Small intestine (tissue), 7 donors: Measurements from ENCODE around the gene RBM19. TPM values are rescaled to one million over a fixed set of nuclear protein-coding genes. Genes with fewer than 3 reads are reported as not detected.

Experiments
- DNase-seq, 2 donors: peaks; one replicate each; pipeline versions ENCODE4 v3.0.0 to v3.0.0-alpha.2; 2013
- FAIRE-seq: peaks from 2 replicates; lab custom pipeline; 2012; peaks lifted over from hg19 to GRCh38; lab: Jason Lieb, UNC
- H3K27ac ChIP-seq, 3 donors: one replicate each; pipeline ENCODE4 v1.5.1; 2013; ENCODE audit warnings: low read length in 2 of 3, mild to moderate bottlenecking in 2 of 3, control low read depth in 1 of 3, inconsistent platforms in 1 of 3, low read depth in 1 of 3, moderate library complexity in 1 of 3
- H3K27me3 ChIP-seq, 3 donors: one replicate each; pipeline ENCODE4 v1.6.1; 2013; ENCODE audit warnings: low read length in 3 of 3, inconsistent platforms in 1 of 3; ENCODE audit not compliant: control insufficient read depth in 3 of 3, insufficient read depth in 3 of 3
- H3K36me3 ChIP-seq, 3 donors: one replicate each; pipeline ENCODE4 v1.6.1; 2013; ENCODE audit warnings: low read length in 3 of 3, inconsistent platforms in 1 of 3, low read depth in 1 of 3, mild to moderate bottlenecking in 1 of 3, moderate library complexity in 1 of 3; ENCODE audit not compliant: control insufficient read depth in 3 of 3, insufficient read depth in 2 of 3
- H3K4me1 ChIP-seq, 3 donors: one replicate each; pipeline ENCODE4 v1.6.1; 2013; ENCODE audit warnings: low read length in 2 of 3, inconsistent platforms in 1 of 3, low read depth in 1 of 3, mild to moderate bottlenecking in 1 of 3, moderate library complexity in 1 of 3; ENCODE audit not compliant: control insufficient read depth in 3 of 3, insufficient read depth in 2 of 3
- H3K4me3 ChIP-seq, 3 donors: one replicate each; pipeline ENCODE4 v1.5.1; 2013; ENCODE audit warnings: low read length in 3 of 3, control low read depth in 1 of 3, inconsistent platforms in 1 of 3, low read depth in 1 of 3, mild to moderate bottlenecking in 1 of 3, moderate library complexity in 1 of 3
- H3K9me3 ChIP-seq, 2 donors: one replicate each; pipeline ENCODE4 v1.6.1; 2013; ENCODE audit warnings: low read depth in 1 of 2, low read length in 1 of 2; ENCODE audit not compliant: control insufficient read depth in 2 of 2, insufficient read depth in 1 of 2
- WGBS, 3 donors: extraction: QIAGEN DNeasy Blood & Tissue Kit; methylation state at CpG; one replicate each; pipeline ENCODE4 v1.1.7; 2013; 5-methylcytosine and 5-hydroxymethylcytosine counted together
- polyA plus RNA-seq, 4 donors: library from polyadenylated mRNA; stranded (reverse) in 3 of 4; unstranded in 1 of 4; fragments of 200-250 nt in 3 of 4; fragments of 120-200 nt in 1 of 4; gene quantifications; one replicate each; pipeline versions ENCODE4 v1.2.1 to v1.2.3, GENCODE V29; 2013
- donor health status: healthy with polysubstance abuse.
- donor health status: control.
- donor health status: control.
- donor health status: Bipolar disorder and iron deficiency.
- donor health status: healthy.

RBM19 gene
- polyA plus RNA-seq, 4 donors: 10.0 to 23.5 (median 14.6) TPM

DNA sequence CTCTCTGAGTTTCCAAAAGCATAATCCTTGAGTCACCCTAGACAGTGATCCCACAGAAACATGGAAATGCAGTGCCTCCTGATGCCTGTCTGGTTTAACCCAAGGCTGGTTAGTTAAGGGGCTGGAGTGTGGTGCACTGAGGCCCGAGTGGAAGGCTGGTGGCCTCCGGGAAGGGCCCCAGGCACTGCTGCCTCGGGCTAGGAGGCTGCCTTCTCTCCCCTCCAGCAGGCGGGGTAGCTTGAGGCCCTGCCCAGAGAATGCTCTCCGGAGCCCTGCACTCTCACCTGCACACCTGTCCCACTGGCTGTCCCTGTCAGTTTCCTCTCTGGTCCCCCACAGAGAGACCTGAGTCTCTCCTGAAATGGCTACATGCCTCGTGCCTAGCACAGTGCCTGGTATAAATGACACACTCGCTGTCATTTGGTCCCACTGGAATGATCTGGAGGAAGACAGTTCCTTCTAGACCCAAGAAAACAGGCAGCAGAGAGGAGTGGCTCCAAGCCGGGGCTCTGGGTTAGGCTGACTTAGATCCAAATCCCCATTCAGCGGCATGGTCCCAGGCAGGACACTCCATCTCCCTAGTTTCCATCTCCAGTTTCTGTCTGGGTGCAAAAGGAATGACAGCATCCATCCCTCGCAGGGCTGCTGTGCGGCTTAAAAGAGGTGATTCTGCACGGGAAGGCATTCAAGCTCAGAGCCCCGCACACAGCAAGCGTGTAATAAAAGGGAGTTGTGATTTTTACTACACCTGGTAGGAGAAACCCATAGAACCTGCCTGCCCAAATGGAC is 54.0 kb downstream of the RBM19 start:
- Histone ChIP-seq H3K9me3 (no peaks in the 10 kb centered on the region), H3K4me1 (no peaks in the 10 kb centered on the region), H3K36me3 (peaks cover 0 to 68% (median 2%) of the 10 kb centered on the region in 3 donors), H3K27ac (no peak overlapping the region), H3K27me3 (no peaks in the 10 kb centered on the region), H3K4me3 (no peak overlapping the region)
- WGBS, 3 donors: 94 to 96% (median 94%) methylated on average over 14 of the region's 14 CpGs
- no peak for FAIRE-seq
- no peak for DNase-seq

DNA sequence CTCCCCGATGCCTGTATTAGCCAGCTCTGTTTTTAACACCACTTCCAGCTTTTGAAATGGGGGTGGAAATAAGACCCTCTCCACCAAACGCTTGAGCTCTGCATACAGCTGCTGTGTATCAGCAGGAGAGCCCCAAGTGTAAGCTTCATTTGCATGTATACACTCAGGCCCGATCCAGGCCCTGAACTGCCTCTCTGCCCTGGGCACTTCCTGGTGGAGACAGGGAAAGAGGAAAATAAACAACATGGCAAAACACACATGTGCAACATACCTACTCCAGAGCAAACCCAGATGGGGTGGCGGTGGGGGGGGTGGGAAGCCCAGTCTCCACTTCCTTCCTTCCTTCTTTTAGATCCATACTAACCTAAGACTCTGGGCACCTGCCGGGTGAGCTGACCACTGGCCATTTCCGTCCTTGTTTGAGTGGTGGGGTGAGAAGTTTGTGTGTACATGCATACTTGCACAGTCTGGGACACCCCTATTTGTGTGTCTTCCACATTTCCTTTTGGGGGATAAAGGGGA is 55.3 kb downstream of the RBM19 start:
- no peak for DNase-seq
- Histone ChIP-seq H3K4me3 (no peak overlapping the region), H3K4me1 (no peaks in the 10 kb centered on the region), H3K9me3 (no peaks in the 10 kb centered on the region), H3K27me3 (no peaks in the 10 kb centered on the region), H3K36me3 (peaks cover 0 to 71% (median 2%) of the 10 kb centered on the region in 3 donors), H3K27ac (no peak overlapping the region)
- no peak for FAIRE-seq
- WGBS, 3 donors: 73 to 85% (median 85%) methylated on average over 6 of the region's 6 CpGs

GRCh38 chr12:113909776-113910420 is 56.2 kb downstream of the RBM19 start:
- Histone ChIP-seq H3K36me3 (peaks cover 0 to 65% (median 0%) of the 10 kb centered on the region in 3 donors), H3K27me3 (no peaks in the 10 kb centered on the region), H3K27ac (no peak overlapping the region), H3K4me3 (no peak overlapping the region), H3K9me3 (no peaks in the 10 kb centered on the region), H3K4me1 (no peaks in the 10 kb centered on the region)
- DNase-seq: no peak
- no peak for FAIRE-seq
- 91 to 96% (median 95%) methylated on average over 13 of the region's 13 CpGs for WGBS, 3 donors

GRCh38 chr12:113908584-113909100 is 57.5 kb downstream of the RBM19 start:
- Histone ChIP-seq H3K36me3 (peaks cover 0 to 64% (median 0%) of the 10 kb centered on the region in 3 donors), H3K4me1 (no peaks in the 10 kb centered on the region), H3K27me3 (no peaks in the 10 kb centered on the region), H3K4me3 (no peak overlapping the region), H3K27ac (no peak overlapping the region), H3K9me3 (no peaks in the 10 kb centered on the region)
- WGBS, 3 donors: 91 to 93% (median 92%) methylated on average over 6 of the region's 6 CpGs
- FAIRE-seq: no peak
- DNase-seq: no peak

DNA sequence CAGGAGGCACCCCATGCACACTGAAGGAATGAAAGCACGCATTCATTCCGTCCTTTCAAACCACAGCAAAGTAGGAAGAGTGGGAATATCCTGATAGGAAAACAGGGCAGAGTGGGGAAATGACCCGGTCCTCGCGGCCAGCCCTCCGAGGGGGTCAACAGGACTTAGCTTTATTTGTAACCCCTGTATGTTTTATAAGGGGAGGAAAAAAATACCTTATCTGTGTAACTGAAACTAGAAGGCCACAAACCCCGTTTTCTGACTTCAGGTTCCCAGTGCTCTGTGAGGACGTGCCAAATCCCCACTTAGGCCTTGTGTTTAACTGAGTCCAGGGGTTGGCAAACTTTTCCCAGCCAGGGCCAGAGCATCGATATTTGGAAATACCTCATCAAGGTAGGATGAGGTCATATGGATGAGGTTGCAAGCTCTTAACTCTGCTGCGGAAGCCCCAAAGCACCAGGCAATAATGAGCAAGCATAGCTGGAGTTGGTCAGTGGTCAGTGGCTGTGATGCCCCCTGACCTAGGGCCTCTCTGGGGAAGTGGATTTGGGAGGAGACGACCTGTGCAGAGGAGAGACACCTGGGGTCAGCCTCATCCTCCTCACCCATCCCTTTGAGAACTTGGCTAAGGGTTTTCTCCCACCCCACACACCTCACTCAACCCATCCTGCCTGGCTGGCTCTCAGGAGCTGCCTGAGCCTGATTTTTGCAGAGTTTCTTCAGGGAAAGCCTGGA is 58.5 kb downstream of the RBM19 start:
- FAIRE-seq: no peak

GRCh38 chr12:113906411-113907200 is 59.5 kb downstream of the RBM19 start:
- no peaks in the 10 kb centered on the region for H3K9me3 ChIP-seq
- peaks cover 0 to 57% (median 0%) of the 10 kb centered on the region in 3 donors for H3K36me3 ChIP-seq
- no peaks in the 10 kb centered on the region for H3K4me1 ChIP-seq
- no peaks in the 10 kb centered on the region for H3K27me3 ChIP-seq
- H3K27ac ChIP-seq: no peak overlapping the region
- DNase-seq: no peak
- no peak overlapping the region for H3K4me3 ChIP-seq
- 97 to 98% (median 98%) methylated on average over 19 of the region's 19 CpGs for WGBS, 3 donors
- FAIRE-seq: no peak

More for the DNA sequence above, 58.5 kb downstream of the RBM19 start:
- Histone ChIP-seq H3K4me3 (no peak overlapping the region), H3K27ac (no peak overlapping the region), H3K9me3 (no peaks in the 10 kb centered on the region), H3K36me3 (peaks cover 0 to 63% (median 0%) of the 10 kb centered on the region in 3 donors), H3K27me3 (no peaks in the 10 kb centered on the region), H3K4me1 (no peaks in the 10 kb centered on the region)
- DNase-seq: no peak
- WGBS, 3 donors: 91 to 96% (median 94%) methylated on average over 11 of the region's 11 CpGs

- Histone ChIP-seq H3K27ac (no peak overlapping the region), H3K36me3 (peaks cover 0 to 50% (median 0%) of the 10 kb centered on the region in 3 donors), H3K27me3 (no peaks in the 10 kb centered on the region), H3K9me3 (no peaks in the 10 kb centered on the region), H3K4me3 (no peak overlapping the region), H3K4me1 (no peaks in the 10 kb centered on the region)
- WGBS, 3 donors: 74 to 86% (median 75%) methylated on average over 4 of the region's 4 CpGs
- DNase-seq (no peak), FAIRE-seq (no peak)
Measured at GRCh38 chr12:113905829-113906228, 60.3 kb downstream of the RBM19 start.
